Measurements from ENCODE around the gene GUF1.
"Not testable (repeated sequence)": the region's sequence is repeated elsewhere in the genome, so short reads cannot be mapped to it uniquely, and the experiment has no call there.

Gene GUF1

GRCh38 chr4:44701037-44701436, 22.8 kb downstream of the GUF1 start:
- no peak for DNase-seq

- DNase-seq, result no peak
Measured at GRCh38 chr4:44704673-44705072, 26.5 kb downstream of the GUF1 start.

GRCh38 chr4:44713125-44713524, 34.9 kb downstream of the GUF1 start:
- DNase-seq, result no peak

- DNase-seq, result no peak
Measured at GRCh38 chr4:44716597-44716996, 38.4 kb downstream of the GUF1 start.

- no peak for DNase-seq
Measured at GRCh38 chr4:44720371-44720770, 42.2 kb downstream of the GUF1 start.

DNA sequence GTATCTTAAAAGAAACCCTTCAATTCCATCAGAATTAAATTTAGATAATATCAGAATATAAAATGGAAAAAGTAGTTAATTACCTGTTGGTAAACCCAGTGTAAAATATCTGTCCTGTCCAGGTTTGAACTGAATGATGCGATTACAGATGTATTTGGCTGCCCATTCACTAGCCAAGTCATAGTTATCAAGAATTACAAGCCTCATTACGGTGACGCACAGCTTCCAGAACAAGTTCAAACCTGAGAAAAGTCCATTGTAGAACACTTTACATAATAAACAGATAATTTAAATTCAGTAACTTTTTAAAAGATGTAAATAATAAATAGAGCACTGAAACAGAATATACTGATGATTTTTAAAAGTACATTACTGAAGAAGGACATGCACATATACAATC, 43.8 kb downstream of the GUF1 start:
- DNase-seq, result no peak

GRCh38 chr4:44725166-44725565, 46.9 kb downstream of the GUF1 start:
- no peak for DNase-seq

GRCh38 chr4:44725726-44726037, 47.5 kb downstream of the GUF1 start:
- DNase-seq, result no peak

GRCh38 chr4:44726038-44726871, 48.0 kb downstream of the GUF1 start, which contains the start of gene GNPDA2:
Gene GNPDA2 (minus strand): TSS chr4:44726556. CDS start chr4:44722207, 4,349 bp downstream.
- peak; percentile 83 for DNase-seq

DNA sequence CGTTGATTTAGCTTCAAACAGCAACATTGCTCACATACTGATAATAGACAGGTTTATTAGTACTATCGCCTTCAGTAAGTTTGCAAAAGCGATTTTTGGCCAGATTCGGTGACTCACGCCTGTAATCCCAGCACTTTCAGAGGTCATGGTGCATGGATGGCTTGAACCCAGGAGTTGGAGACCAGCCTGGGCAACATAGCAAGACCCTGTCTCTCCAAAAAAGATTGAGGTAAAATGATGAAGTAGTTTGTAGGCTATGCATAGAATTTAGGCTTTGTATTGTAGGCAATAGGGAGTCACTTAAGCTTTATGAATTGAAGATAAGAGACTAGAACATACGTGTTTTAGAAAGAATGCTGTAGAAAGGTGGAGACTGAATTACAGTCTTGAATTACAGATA, 49.3 kb downstream of the GUF1 start:
- no peak for DNase-seq

- not testable (repeated sequence) for DNase-seq
Measured at GRCh38 chr4:44728694-44729093, 50.5 kb downstream of the GUF1 start.

DNA sequence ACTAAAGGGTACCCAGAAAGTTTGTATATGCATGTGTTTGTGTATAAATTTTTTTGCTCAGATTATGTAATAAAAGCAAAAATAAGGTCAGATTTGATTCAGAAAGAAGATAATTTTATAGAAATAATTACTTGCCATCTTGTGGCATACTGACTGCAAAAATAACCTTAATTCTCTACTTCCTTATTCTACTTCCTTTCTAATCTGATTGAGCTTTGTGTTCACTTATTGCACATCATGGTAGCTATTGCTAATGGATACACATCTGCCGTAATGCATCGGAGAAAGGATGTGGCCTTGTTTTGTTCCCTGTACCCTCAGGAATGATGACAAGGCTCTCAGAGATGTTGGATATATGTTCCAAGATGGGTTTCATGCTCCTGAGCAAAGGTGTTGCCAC, 58.7 kb downstream of the GUF1 start:
- no peak for DNase-seq

DNA sequence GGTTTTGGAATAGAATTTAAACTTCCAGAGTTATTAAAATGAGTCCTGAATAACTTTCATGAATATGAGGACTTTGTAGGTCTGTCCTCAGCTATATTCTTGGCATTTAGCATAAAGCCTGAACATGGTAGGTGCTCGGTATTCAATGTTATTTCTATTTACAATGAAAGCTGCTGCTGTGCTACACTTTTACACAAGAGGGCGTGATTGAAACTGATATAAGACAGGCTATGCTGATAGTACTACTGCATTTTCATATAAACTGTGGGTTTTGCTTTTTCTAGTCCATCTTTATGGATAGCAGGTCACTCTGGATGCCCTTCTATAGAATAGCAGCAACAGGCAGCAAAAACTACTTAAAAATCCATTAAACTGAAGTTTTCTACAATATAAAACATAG, 60.4 kb downstream of the GUF1 start:
- no peak for DNase-seq

DNA sequence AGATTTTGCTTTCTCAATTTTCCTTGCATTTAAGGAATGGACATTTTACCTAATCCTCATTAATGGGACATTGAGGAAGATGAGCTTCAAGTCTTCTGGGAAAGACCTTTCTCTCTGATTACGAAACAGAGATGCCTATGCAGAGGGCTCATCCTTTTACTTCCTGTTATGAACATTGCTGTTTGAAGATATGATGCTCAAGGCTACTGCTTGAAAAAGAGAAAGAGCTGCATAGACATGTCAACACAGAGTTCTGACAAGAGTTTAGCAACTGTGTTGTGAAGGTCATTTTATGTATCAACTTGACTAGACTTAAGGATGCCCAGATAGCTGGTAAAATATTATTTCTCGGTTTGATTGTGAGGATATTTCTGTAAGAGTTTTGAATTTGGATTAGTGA, 62.0 kb downstream of the GUF1 start:
- no peak for DNase-seq
